Measurements from ENCODE around the gene PRDX6. TPM values are rescaled to one million over a fixed set of nuclear protein-coding genes. Genes with fewer than 3 reads are reported as not detected.
A peak's percentile ranks its signal among the peaks of the same experiment; 100 is the strongest.
"Not testable (repeated sequence)": the region's sequence is repeated elsewhere in the genome, so short reads cannot be mapped to it uniquely, and the experiment has no call there.

Gene PRDX6
- polyA plus RNA-seq (ENCODE audit: insufficient read length): 561 TPM

DNA sequence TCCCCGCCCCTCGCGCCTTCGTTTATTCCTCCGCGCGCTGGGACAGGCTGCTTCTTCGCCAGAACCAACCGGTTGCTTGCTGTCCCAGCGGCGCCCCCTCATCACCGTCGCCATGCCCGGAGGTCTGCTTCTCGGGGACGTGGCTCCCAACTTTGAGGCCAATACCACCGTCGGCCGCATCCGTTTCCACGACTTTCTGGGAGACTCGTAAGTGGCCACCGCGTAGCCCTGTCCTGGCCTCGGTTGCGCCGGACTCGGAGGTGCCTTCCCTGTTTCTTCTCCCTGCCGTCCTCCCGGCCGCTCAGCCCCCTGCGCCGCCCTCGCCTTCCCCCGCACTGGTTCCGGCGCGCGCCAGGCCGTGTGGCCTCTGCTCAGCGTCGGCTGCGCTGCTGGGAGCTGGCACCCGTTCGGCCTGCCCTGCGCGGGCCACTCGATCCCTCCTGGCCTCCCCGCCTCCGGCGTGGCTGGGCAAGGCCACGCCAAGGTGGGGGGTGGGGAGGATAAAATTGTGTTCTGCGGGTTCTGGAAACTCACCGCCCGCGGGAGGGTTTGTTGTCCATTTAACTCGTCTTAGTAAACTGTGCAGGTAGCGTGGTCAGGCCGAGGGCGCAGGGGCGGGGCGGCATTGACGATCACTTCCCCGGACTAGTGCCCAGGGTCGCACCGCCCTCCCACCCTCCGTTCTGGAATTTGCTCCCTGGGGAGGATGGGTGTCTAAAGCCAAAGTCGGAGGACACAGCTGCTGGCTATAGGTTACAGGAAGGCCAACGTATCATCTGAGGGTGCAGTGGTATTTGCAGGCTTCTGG lies at the start of gene PRDX6:
TSS of gene PRDX6 (plus strand) at position 50 of the 808 bp plus-strand sequence. CDS start at position 113, 63 bp downstream.
- DNase-seq: peak; percentile 88

DNA sequence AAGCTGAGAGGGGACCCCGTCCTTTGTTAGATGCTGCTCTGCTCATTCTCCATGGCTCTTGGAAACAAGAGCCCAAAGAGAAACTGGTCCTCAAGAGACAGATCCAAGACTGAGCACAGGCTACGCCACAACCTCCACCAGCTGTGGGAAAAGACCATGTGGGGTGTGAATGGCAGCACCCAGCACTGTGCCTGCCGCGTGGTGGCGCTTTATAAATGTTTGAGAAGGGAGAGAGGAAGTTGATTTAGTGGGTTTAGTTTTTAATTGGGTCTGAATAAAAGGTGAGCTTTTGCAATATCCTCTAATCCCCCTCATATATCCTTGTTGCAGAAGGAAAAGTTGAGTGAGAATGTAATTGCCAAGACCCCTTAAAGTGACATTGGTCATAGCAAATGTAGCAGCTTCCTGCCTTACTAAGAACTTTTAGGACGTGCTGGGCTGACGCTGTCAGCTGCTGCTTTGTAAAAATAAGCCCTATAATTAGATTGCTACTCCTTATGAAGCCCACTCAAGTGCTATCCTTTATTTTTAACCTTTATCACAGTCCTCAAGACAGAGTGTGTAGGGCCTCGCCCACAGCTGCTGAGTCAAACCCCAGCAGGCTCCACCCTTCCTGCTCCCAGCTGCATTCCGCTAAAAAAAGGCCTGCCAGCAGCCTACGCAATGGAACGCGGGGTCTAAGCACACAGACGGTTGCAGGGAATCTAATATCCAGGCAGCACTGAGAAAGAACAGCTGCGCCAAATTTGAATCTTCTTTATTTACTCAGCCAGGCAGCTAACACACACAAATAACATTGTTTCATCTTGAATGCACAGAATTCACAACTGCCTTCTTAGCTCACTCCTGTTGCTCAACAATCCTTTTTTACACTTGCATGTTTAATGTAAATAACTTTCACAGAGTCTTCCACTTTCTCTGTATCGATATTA lies 47.4 kb upstream of the PRDX6 start:
- DNase-seq: peak; percentile 97

GRCh38 chr1:173430677-173431303 lies 46.3 kb upstream of the PRDX6 start:
- DNase-seq: no peak

DNA sequence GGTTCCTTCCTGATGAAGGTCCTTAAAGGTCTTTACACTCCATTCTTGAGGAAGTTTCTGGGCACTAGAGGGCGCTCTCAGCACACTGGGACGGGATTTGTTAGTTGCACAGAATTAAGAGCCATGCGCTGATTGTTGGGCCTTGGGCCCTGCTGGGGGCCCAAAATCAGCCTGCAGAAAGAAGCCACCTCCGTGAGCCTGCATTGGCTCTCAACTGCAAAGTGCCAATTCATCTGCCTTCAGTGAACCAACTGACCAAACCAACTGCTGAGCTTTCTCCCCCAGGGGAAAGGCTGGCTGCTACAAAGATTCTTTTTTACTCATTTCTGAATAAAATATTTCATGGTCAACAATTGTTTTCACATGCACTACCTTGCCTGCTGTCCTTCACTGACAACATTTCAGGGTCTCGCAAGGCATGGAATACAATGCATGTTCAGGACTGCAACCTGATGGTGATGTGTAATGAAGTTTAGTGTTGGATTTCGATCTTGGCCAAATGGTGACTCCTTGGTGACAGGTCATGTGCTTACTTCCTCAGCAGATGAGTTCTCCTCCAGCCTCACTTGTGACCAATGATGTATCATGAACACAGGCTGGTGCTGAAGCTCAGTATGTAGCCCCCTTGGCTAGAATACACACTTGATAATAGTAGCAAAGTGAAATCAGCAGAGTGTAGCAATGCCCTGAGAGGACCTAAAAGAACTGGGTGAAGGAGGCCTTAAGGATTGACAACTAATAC lies 45.7 kb upstream of the PRDX6 start:
- peak; percentile 84 for DNase-seq

GRCh38 chr1:173432331-173432730 lies 44.8 kb upstream of the PRDX6 start:
- DNase-seq: no peak

- no peak for DNase-seq
Observed at GRCh38 chr1:173433751-173434326, 43.3 kb upstream of the PRDX6 start.

GRCh38 chr1:173436841-173437428 lies 40.2 kb upstream of the PRDX6 start:
- DNase-seq: no peak

- no peak for DNase-seq
Observed at GRCh38 chr1:173438675-173439074, 38.5 kb upstream of the PRDX6 start.

- no peak for DNase-seq
Observed at GRCh38 chr1:173440430-173440829, 36.7 kb upstream of the PRDX6 start.

DNA sequence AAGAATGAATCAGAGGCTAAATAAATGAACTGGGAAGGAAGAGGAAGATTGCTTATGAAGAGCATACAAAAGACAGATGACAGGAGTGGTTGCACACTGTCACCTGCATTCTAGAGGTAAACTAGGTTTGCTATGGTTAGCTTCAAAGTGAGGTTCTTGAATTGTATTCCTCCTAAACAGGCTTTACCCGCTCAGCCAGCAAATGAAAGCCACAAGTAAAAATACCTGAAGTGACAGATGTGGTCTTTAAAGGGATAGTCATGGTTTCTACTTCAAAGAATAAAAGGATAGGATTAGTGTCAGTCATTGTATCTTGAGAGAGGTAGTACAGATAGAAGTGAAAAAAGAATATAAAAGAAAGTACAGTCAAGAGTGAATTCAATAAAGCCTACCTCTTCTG lies 32.4 kb upstream of the PRDX6 start:
- no peak for DNase-seq

GRCh38 chr1:173445164-173445563 lies 32.0 kb upstream of the PRDX6 start:
- DNase-seq: no peak

- DNase-seq: no peak
Observed at GRCh38 chr1:173445656-173446055, 31.5 kb upstream of the PRDX6 start.

- no peak for DNase-seq
Observed at GRCh38 chr1:173447224-173447623, 29.9 kb upstream of the PRDX6 start.

DNA sequence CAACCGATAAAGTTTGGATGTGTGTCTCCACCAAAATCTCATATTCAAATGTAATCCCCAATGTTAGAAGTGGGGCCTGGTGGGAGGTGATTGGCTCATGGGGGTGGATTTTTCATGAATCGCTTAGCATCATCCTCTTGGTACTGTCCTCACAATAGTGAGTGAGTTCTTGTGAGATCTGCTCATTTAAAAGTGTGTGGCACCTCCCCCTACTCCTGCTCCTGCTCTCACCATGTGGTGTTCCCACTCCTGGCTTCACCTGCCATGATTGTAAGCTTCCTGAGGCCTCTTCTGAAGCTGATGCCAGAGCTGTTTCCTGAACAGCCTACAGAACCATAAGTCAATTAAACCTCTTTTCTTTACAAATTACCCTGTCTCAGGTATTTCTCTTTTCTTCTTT lies 28.2 kb upstream of the PRDX6 start:
- no peak for DNase-seq

GRCh38 chr1:173451981-173452380 lies 25.2 kb upstream of the PRDX6 start:
- DNase-seq: no peak

DNA sequence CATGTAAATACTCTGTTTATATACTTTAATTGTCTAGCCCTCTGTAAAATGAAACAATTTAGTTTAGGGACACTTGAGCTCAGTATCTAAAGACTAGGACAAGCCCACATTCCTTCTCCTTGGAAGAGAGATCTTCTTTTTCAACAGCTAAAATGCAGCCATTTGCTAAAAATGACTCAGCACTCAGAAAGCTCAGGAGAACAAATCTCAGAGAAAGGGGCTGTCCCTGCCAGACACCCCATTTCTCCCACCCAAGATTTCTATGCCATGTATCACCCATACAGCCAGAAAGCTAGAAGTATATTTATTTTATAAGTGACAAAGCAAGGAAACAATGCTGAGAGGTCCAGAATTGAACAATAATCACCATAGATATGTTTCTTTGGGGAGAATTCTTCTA lies 23.2 kb upstream of the PRDX6 start:
- no peak for DNase-seq

GRCh38 chr1:173454966-173455524 lies 22.1 kb upstream of the PRDX6 start:
- no peak for DNase-seq

GRCh38 chr1:173459885-173460284 lies 17.2 kb upstream of the PRDX6 start:
- DNase-seq: no peak

DNA sequence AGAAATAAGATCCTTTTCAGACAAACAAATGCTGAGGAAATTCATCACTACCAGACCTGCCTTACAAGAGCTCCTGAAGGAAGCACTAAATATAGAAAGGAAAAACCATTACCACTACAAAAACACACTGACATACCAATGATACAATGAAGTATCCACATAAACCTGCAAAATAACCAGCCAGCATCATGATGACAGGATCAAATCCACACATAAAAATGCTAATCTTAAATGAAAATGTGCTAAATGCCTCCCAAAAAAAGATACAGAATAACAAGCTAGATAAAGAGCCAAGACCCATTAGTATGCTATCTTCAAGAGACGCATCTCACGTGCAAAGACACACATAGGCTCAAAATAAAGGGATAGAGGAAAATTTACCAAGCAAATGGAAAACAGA lies 14.5 kb upstream of the PRDX6 start:
- not testable (repeated sequence) for DNase-seq

GRCh38 chr1:173464185-173464584 lies 12.9 kb upstream of the PRDX6 start:
- DNase-seq: not testable (repeated sequence)

- DNase-seq: no peak
Observed at GRCh38 chr1:173467426-173467825, 9.7 kb upstream of the PRDX6 start.

Measured in hindlimb muscle (tissue), 1 donor.